NCI-H2107 (cell line): ENCODE measurements around the gene DBH.

ENCODE experiments used
- DNase-seq: peaks from one replicate; lab custom pipeline; 2025; lab: John Stamatoyannopoulos, UW

The DBH gene

GRCh38 chr9:133684121-133684935, 48.2 kb downstream of the DBH start:
- DNase-seq, result no peak

GRCh38 chr9:133684936-133685361, 48.8 kb downstream of the DBH start:
- no peak for DNase-seq

DNA sequence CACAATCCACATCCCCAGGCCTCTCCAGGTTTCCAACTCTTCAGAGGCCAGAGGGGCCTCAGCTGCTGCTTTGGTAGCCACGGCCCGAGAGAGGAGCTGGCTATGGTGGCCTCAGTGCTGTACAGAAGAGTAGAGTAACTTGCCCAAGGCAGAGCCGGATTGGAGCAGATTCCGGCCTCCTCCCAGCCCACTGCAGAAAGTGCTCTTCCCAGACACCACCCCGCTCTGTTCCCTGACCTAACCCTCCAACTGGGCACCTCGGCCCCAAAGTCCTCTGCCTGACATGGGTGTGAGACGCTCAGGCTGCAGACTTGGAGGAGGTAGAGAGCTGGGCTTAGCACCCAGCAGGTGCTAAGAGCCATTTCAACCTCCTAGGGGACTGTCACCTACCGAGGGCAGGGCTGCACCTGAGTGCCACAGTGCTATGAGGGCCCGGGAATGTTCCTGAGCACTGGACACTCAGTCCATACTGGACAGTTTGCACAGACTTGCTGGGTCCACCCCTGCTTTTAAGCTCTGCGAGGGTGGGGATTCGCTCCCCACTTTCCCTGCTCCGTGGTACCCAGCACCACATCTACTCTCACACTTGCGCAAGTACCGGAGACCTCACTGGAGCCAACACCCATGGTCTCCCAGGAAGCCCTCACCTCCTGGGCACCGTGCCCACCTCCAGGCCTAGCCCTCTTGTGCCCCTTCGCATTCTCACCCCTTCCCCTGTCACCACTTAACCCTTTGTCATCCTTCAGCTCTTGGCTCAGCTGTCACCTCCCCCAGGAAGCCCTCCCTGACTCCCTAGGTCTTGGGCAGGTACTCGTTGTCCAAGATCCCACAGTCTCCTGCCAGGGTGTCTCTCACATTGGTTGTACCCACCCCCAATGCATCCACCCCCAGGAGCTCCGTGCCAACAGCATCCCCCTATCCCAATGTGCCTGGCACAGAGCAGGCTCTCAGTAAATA, 49.8 kb downstream of the DBH start:
- no peak for DNase-seq

- DNase-seq, result no peak
These were observed 50.7 kb downstream of the DBH start for GRCh38 chr9:133686642-133687575.

GRCh38 chr9:133687856-133688761, 51.9 kb downstream of the DBH start:
- DNase-seq, result no peak

DNA sequence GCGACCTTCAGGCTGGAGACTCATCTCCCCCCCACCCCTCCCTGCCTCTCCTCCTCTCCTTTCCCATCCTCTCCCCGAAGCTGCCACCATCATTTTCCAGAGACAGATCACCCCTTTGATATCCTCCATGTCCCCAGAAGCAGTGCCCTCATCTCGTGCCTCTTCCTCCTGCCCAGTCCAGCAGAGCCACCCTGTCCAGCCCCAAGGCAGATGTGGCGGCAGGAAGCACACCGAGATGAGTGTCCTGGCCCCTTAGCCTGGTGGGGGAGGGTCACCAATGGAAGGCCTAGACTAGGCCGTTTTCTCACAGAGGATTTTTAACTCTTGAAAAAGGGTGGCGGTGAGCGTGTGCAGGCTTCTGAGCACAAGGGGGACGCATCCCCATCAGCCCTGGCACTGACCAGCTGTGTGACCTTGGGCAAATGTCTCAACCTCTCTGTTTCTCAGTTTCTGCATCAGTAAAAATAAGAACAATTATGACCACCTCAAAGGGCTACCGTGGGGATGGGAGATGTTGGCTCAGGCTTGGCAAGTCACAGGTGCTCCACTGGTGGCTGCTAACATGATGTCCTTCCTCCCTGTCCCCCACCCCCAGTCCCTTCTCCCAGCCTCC, 53.1 kb downstream of the DBH start:
- DNase-seq, result no peak

- no peak for DNase-seq
These were observed 54.0 kb downstream of the DBH start for GRCh38 chr9:133690081-133690561.

DNA sequence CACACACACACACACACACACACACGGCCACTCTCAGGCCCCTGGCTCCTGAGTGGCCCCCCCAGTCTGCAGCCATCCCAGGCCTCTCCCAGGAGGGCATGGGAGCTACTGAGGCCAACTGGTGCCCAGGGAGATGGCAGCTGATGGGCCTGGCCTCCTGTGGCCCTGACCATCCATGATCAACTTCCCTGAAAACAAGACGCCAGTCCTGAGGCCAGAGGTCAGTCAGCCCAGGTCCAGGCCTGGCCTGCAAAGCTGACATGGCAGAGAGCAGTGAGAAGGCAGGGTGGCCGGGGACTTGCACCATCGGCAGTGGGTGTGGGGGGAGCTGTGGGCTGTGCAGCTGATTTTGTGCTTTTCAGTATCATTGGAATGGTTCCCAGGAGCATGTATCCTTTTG, 55.0 kb downstream of the DBH start:
- DNase-seq, result no peak

DNA sequence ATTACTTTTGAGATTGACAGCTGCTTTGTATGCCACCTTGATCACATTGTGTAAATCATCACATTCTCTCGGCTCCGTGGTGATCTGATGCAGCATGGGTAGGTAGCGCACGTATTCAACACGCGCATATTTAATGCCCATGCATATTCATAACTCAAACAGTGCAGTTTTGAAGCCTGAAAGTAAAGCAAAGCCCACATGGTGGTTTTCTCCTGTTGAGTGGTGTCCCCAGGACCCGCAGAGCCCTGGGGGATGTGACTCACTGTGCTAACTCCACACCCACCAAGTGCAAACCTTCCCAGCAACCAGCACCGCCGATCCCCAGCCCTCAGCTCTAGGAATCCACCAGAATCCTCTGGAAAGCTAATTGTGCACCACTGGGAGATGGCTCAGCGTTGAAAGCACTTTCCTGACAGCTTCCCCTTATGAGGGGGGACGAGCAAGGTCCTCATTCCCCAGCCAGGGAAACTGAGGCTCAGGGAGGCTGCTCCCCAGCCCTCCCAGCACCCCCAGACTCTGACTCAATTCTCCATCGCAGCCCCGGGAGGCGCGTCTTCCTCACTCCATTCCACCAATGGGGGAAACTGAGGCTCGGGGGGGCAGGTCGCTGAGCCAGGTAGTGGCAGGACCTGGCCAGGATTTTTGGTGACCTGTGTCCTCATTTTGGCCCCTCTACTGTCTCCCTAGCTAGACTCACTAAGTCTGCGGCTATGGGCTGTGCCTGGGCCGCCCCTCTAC, 55.6 kb downstream of the DBH start:
- no peak for DNase-seq

DNA sequence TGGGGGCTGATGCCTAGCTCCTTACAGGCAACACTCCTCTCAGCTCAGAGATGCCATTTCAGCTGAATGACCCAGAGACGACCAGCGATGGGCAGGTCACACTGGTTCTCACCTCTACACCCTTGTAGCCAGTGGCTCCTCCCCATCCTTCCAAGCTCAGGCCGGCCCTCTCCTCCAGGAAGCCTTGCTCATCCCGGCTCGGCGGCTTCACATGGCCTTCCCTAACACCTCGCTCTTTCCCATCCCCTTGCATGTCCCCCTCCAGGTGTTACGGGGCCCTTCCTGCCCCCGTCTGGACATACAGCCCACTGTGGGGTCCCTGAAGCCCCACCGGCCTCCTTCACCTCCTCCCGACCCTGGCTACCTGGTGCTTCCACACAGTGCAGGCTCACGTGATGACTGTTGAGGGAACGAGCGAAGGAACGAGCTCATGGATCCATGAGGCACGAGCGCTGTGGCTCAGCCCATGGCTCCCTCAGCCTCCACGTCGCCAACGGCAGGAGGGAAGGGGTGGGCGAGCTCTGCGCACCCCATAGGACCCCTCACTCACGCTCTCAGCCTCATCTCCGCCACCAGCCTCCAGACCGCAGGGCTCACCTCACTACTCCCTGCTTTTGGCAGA, 56.3 kb downstream of the DBH start:
- no peak for DNase-seq

GRCh38 chr9:133693116-133693515, 57.0 kb downstream of the DBH start:
- no peak for DNase-seq

GRCh38 chr9:133693703-133694529, 57.8 kb downstream of the DBH start:
- DNase-seq, result no peak

DNA sequence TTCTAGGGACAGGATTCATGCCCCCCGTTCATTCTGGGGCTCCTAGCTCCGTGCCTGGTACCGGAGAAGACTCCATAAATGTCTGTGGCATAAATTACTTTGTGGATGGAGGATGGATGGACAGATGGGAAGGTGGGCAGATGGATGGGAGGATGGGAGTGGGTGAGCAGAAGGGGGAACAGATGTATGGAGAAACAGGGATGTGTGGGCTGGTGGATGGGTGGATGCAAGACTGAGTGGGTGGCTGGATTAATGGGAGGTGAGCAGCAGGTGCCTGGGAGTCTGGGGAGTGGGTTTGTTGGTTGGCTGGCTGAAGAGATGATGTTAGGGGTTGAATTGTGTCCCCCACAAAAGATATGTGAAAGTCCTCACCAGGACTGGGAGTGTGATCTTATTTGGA, 58.5 kb downstream of the DBH start:
- DNase-seq, result no peak

- DNase-seq, result no peak
These were observed 59.9 kb downstream of the DBH start for GRCh38 chr9:133696071-133696472.

DNA sequence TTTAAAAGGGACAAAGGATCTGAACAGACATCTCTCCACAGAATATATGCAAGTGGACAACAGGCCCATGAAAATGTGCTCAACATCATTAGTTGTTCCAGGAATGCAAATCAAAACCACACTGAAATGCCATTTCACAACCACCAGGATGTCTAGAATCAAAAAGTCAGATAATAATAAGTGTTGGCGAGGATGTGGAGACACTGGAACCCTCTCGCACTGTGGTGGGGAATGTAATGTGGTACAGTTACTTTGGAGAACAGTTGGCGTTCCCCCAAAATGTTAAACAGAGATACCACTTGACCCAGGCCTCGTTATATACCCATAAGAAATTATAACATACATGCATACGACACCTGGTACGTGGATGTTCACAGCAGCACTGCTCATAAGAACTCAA, 63.4 kb downstream of the DBH start:
- DNase-seq, result no peak

DNA sequence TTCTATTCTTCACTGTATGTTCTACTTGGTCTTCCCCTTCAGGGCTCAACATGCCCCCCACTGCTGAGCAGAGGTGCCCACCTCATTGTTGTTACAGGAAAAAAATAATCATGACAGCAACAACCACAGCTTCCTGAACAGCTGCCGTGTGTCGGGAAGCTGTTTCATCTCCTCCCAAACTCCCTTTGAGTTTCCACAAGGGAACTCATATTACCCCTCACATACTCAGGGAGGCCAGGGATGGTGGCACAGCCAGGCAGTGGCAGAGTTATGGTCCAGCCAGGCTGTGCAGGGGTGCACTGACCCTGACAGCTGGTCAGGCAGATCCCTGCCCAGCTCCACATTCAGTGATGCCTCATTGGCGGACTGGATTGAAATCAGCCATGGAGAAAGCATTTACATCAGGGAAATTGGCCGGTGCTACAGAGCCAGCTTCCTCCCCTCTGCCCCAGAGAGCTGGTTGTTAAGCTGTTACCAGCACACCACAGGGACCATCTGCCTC, 64.7 kb downstream of the DBH start:
- no peak for DNase-seq

DNA sequence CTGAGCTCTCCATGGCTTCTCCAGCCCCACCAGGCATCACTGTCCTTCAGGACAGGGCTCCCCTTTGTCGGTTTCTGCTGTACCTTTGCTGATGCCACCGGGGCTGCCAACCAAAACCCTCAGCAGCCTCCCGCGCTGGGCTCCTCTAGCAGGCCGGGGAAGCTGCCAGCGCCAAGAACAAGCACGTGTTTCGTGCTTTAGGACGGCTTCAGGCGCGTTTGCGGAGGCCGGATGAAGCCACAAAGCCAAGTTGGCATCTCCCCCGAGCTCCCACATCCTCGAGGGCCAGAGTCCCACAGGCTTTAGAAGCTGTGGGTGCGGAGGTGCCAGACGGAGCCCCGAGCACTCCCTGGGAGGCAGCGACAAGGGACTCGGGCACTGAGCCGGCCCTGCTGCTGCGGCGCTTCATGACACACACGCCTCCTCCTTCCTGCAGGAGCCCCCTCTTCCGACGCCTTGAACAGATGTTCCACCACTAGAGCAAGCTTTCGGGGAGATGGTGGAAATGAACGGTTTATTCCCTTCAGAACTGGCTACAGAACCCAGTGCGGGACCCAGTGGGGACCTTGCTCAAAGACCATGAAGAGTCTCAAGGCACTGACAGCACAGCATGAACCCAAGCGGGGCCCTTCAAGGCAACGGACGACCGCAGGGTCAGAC, 65.3 kb downstream of the DBH start:
- no peak for DNase-seq
